Endodermal cell (in vitro differentiated cells): ENCODE data around the gene LHFPL2. TPM values are rescaled to one million over a fixed set of nuclear protein-coding genes. Genes with fewer than 3 reads are reported as not detected.

Source experiments
- DNase-seq: peaks from one replicate; pipeline ENCODE4 v3.0.0-alpha.2; 2017
- H3K27ac ChIP-seq: 2 replicates; pipeline ENCODE4 v1.5.1; 2013; ENCODE audit warnings: mild to moderate bottlenecking, low read depth, low read length, moderate library complexity
- H3K27me3 ChIP-seq: 2 replicates; pipeline ENCODE4 v1.6.1; 2013; ENCODE audit warnings: mild to moderate bottlenecking, low read length, moderate library complexity; ENCODE audit not compliant: insufficient read depth, control insufficient read depth, poor library complexity, severe bottlenecking
- H3K36me3 ChIP-seq: 2 replicates; pipeline ENCODE4 v1.7.0; 2013; ENCODE audit warnings: mild to moderate bottlenecking, low read length, moderate library complexity; ENCODE audit not compliant: control insufficient read depth, insufficient read depth
- H3K4me1 ChIP-seq: one replicate; pipeline ENCODE4 v1.7.0; 2013; ENCODE audit warnings: low read length; ENCODE audit not compliant: control insufficient read depth, insufficient read depth
- H3K4me3 ChIP-seq: 2 replicates; pipeline ENCODE4 v1.5.1; 2013; ENCODE audit warnings: mild to moderate bottlenecking, low read length, moderate library complexity
- H3K9ac ChIP-seq: 2 replicates; pipeline ENCODE4 v1.6.1; 2013; ENCODE audit warnings: mild to moderate bottlenecking, low read length, moderate library complexity; ENCODE audit not compliant: poor library complexity, severe bottlenecking; ENCODE audit errors: extremely low read depth
- H3K9me3 ChIP-seq: 2 replicates; pipeline ENCODE4 v1.6.1; 2013; ENCODE audit warnings: mild to moderate bottlenecking, low read length, moderate library complexity; ENCODE audit not compliant: control insufficient read depth
- H3K27ac Mint-ChIP-seq: 2 replicates; pipeline ENCODE4 v1.8.0; 2020; ENCODE audit warnings: mixed read lengths
- H3K27me3 Mint-ChIP-seq: 2 replicates; pipeline ENCODE4 v1.8.0; 2021; ENCODE audit warnings: mild to moderate bottlenecking, mixed read lengths; ENCODE audit not compliant: insufficient read depth
- H3K36me3 Mint-ChIP-seq: 2 replicates; pipeline ENCODE4 v1.8.0; 2020; ENCODE audit warnings: low read depth, mixed read lengths
- H3K4me1 Mint-ChIP-seq: 2 replicates; pipeline ENCODE4 v1.8.0; 2020; ENCODE audit warnings: mixed read lengths
- H3K4me3 Mint-ChIP-seq: 2 replicates; pipeline ENCODE4 v1.8.0; 2020; ENCODE audit warnings: mild to moderate bottlenecking, moderate library complexity, mixed read lengths
- H3K9me3 Mint-ChIP-seq: 2 replicates; pipeline ENCODE4 v1.8.0; 2020; ENCODE audit warnings: mild to moderate bottlenecking, mixed read lengths
- CTCF ChIP-seq: fragments of 200-600 bp; sonication (generic); conservative IDR thresholded peaks from 2 replicates; pipeline ENCODE4 v1.5.0; 2021; ENCODE audit warnings: antibody characterized with exemption, mild to moderate bottlenecking
- WGBS, 2 experiments: methylation state at CpG; one replicate each; pipeline versions ENCODE4 v1.1.5 to v1.1.7; 2013; ENCODE audit warnings: missing lambda C conversion rate in 2 of 2, mixed read lengths in 1 of 2; ENCODE audit not compliant: insufficient coverage in 1 of 2, insufficient read length in 1 of 2; 5-methylcytosine and 5-hydroxymethylcytosine counted together
- total RNA-seq, 2 donors: library from RNA; stranded (reverse); fragmentation: NEBNext Ultra II Directional in 1 of 2; extraction: Animal tissue kit (Norgen Biotek cat#: 25700) in 1 of 2; gene quantifications; 2 replicates in 1 of 2; 3 replicates in 1 of 2; pipeline ENCODE4 v1.2.1, GENCODE V29; 2021

The LHFPL2 gene
- total RNA-seq, 2 donors from 2014 or later = 136 to 238 TPM

GRCh38 chr5:78661044-78661443 lies 12.5 kb upstream of the LHFPL2 start:
- WGBS, 2 experiments = 100% methylated on average over 1 of the region's 1 CpG; no CpG with 5 or more reads in 1 of the 2 experiments
- H3K9me3 ChIP-seq = no peaks in the 10 kb centered on the region
- H3K27ac Mint-ChIP-seq = no peak overlapping the region
- peaks cover 4% of the 10 kb centered on the region for H3K4me1 ChIP-seq
- no peaks in the 10 kb centered on the region for H3K27me3 Mint-ChIP-seq
- peaks cover 1% of the 10 kb centered on the region for H3K9me3 Mint-ChIP-seq
- no peak for DNase-seq
- H3K36me3 ChIP-seq = no peaks in the 10 kb centered on the region
- no peak overlapping the region for H3K9ac ChIP-seq
- no peaks in the 10 kb centered on the region for H3K36me3 Mint-ChIP-seq
- no peak for TF ChIP-seq CTCF
- H3K27ac ChIP-seq = no peak overlapping the region
- H3K27me3 ChIP-seq = no peaks in the 10 kb centered on the region
- H3K4me3 Mint-ChIP-seq = no peak overlapping the region
- H3K4me1 Mint-ChIP-seq = peaks cover 18% of the 10 kb centered on the region
- H3K4me3 ChIP-seq = no peak overlapping the region

GRCh38 chr5:78660401-78660800 lies 11.8 kb upstream of the LHFPL2 start:
- no peaks in the 10 kb centered on the region for H3K27me3 ChIP-seq
- H3K9ac ChIP-seq = no peak overlapping the region
- H3K4me1 Mint-ChIP-seq = peaks cover 11% of the 10 kb centered on the region
- no peak overlapping the region for H3K27ac ChIP-seq
- peaks cover 1% of the 10 kb centered on the region for H3K9me3 Mint-ChIP-seq
- no peaks in the 10 kb centered on the region for H3K9me3 ChIP-seq
- no peak for DNase-seq
- H3K27me3 Mint-ChIP-seq = no peaks in the 10 kb centered on the region
- no peak overlapping the region for H3K4me3 ChIP-seq
- H3K4me3 Mint-ChIP-seq = no peak overlapping the region
- TF ChIP-seq CTCF = no peak
- H3K4me1 ChIP-seq = no peaks in the 10 kb centered on the region
- no peak overlapping the region for H3K27ac Mint-ChIP-seq
- H3K36me3 Mint-ChIP-seq = no peaks in the 10 kb centered on the region
- no peaks in the 10 kb centered on the region for H3K36me3 ChIP-seq
- WGBS, 2 experiments = 100% methylated on average over 1 of the region's 1 CpG; no CpG with 5 or more reads in 1 of the 2 experiments

- H3K9me3 ChIP-seq = no peaks in the 10 kb centered on the region
- Mint-ChIP-seq H3K4me1 (peaks cover 11% of the 10 kb centered on the region), H3K4me3 (no peak overlapping the region), H3K36me3 (no peaks in the 10 kb centered on the region), H3K9me3 (peaks cover 1% of the 10 kb centered on the region), H3K27me3 (no peaks in the 10 kb centered on the region), H3K27ac (no peak overlapping the region)
- no peaks in the 10 kb centered on the region for H3K27me3 ChIP-seq
- TF ChIP-seq CTCF = no peak
- WGBS, 2 experiments = 82 to 83% methylated on average over 1 to 3 of the region's 3 CpGs
- DNase-seq = no peak
- no peak overlapping the region for H3K27ac ChIP-seq
- no peaks in the 10 kb centered on the region for H3K4me1 ChIP-seq
- no peaks in the 10 kb centered on the region for H3K36me3 ChIP-seq
- H3K4me3 ChIP-seq = no peak overlapping the region
- no peak overlapping the region for H3K9ac ChIP-seq
These were observed 11.1 kb upstream of the LHFPL2 start for GRCh38 chr5:78659714-78660113.
